ENCODE data around the gene PKP3. TPM values are rescaled to one million over a fixed set of nuclear protein-coding genes. Genes with fewer than 3 reads are reported as not detected.
A peak's percentile ranks its signal among the peaks of the same experiment; 100 is the strongest.

The PKP3 gene
- total and polyA plus RNA-seq, 9 of the 15 experiments (the other 6 are each of a cell fraction or from before 2014, with no cell fraction given) = 0.11 to 110 (median 30.7) TPM

DNA sequence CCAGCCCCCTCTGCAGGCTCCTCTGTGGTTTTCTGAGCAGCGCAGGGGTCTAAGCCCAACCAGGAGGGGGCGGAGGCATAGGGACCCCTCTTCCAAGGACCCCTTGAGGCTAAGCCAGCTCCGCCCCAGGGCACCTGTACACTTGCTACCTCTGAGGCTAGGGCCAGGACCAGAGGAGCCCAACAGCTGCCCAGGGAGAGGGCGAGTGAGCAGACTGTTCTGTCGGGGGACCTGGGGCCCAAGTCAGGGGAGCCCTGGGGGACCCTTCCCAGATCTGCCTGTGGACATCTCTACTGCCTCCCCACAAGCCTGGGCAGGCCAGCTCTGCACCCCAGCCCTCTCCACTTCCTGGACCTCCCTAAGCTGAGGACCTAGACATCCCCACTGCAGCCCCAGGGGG, 23.0 kb upstream of the PKP3 start (continued):
- TF ChIP-seq CREB1 (IDR thresholded peaks at IDR 0.05) = no peak
- TF ChIP-seq CREB1 (CRISPR knock-in tag; IDR thresholded peaks at IDR 0.05) = no peak
- no peak for TF ChIP-seq RBM34 (IDR thresholded peaks at IDR 0.05; ENCODE audit: borderline replicate concordance, insufficient read depth, low read length)

DNA sequence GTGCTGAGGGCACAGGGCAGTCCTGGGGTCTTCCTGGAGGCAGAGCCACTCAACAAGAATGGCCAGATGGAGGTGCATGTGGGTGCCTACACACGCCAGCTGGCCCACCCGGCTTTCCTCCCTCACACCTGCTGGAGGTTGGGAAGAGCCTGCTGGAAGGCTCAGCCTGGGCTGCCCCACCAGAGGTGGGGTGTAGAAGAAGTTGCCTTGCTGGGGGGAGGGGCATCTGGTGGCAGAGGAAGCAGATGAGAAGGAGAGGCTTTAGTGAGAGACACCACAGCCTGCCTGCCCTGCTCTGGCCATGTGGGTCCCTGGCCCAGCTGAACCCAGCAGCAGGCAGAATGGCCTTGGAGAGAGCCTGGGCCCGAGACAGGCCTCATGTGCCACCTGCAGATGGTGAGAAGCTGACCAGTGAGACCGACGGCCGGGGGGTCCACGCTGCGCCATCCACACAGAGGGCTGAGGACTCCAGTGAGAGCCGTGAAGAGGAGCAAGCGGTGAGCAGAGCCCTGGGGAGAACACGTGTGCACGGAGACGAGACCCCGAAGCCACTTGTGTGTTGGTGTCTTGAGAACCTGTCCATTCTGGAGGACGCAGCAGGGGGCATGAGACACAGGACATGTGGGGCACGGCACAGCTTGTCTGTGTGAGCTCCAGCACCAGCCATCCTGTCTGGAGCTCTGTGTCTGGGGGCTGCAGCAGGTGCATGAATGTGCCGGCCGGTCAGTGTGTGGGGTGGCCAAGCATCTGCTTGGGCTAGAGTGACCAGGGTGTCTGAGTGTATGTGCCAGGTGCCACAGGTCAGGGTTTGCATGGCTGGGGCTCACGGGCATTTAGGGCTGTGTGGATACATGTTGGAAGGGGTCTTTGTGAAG, 22.1 kb upstream of the PKP3 start:
- H3K27me3 ChIP-seq (ENCODE audit: control insufficient read depth in 2 of 2, insufficient read depth in 2 of 2, low read length in 2 of 2) = no peaks in the 10 kb centered on the region
- peaks cover 10% of the 10 kb centered on the region for H3K79me2 ChIP-seq (ENCODE audit: control insufficient read depth, insufficient read depth, low read length)
- H2AFZ ChIP-seq (ENCODE audit: low read depth, low read length) = no peak overlapping the region
- peaks cover 5% of the 10 kb centered on the region for H3K9me3 ChIP-seq (replicated peaks; ENCODE audit: control insufficient read depth, insufficient read depth, low read depth, low read length)
- WGBS (ENCODE audit: insufficient coverage, low coverage, missing lambda C conversion rate) = 90% methylated on average over 19 of the region's 19 CpGs
- ATAC-seq (no peak), DNase-seq (ENCODE audit: extremely low read depth in 1 of 4, low spot score in 3 of 4) (no peak), FAIRE-seq (no peak)
- no peaks in the 10 kb centered on the region for H3K9me1 ChIP-seq (ENCODE audit: control insufficient read depth, insufficient read depth, low read length)
- in situ Hi-C loops (cut with MboI) = no loop called here
- TF ChIP-seq ZNF41 (CRISPR knock-in tag; conservative IDR thresholded peaks at IDR 0.05) = no peak
- H4K20me1 ChIP-seq (replicated peaks; ENCODE audit: control insufficient read depth, insufficient read depth, low read length) = no peaks in the 10 kb centered on the region
- BruUV-seq (replicated peaks) = no TSS peak
- no peak overlapping the region for H3K4me2 ChIP-seq (ENCODE audit: insufficient read depth, low read length)
- H3K4me3 ChIP-seq = no peak overlapping the region
- peak overlapping the region in 1 of 2 experiments; percentile 45; a peak in 2 of 4 replicates for H3K9ac ChIP-seq (ENCODE audit: insufficient read depth in 1 of 2, low read depth in 2 of 2, low read length in 2 of 2)
- POLR2A ChIA-PET = interaction anchor here (0.6 to 1.6 kb wide), 4 partner anchors 10 to 165 kb away, joined by 3 to 7 read pairs (median 3); partner anchors contain the start of genes BET1L and RIC8A
- intact Hi-C loops (cut with micrococcal nuclease) = no loop called here
- CTCF ChIA-PET (ENCODE audit: low intra/inter-chr PET ratio) = no interaction called here
- H3K4me1 ChIP-seq (replicated peaks in 1 of 2; ENCODE audit: control insufficient read depth in 2 of 2, insufficient read depth in 2 of 2, low read length in 2 of 2) = peaks cover 8 to 51% of the 10 kb centered on the region in 2 experiments; a peak in 4 of 5 replicates
- peaks cover 29% of the 10 kb centered on the region; the same call in 2 of the 3 replicates for H3K36me3 ChIP-seq (ENCODE audit: control insufficient read depth, insufficient read depth, low read length)
- no peak overlapping the region for H3K27ac ChIP-seq (ENCODE audit: extremely low read depth, low read depth, low read length)

All from K562 (cell line).